Panc1 (cell line): ENCODE results near the gene TEX22. TPM values are rescaled to one million over a fixed set of nuclear protein-coding genes. Genes with fewer than 3 reads are reported as not detected.

Source experiments
- ATAC-seq: fragments of 200-7000 bp; cut with Tn5 transposase; 2 replicates; pipeline ENCODE4 v1.9.1; 2020; ENCODE audit warnings: mild to moderate bottlenecking, moderate library complexity
- BruUV-seq: library from RNA; stranded (reverse); fragments of 400-500 nt; replicated peaks from 2 replicates; lab custom pipeline; 2021; lab: Mats Ljungman, UMichigan
- CTCF ChIA-PET: fragments of 300-600 bp; sonication (Branson Sonifier 250); formaldehyde crosslinking; loops from one replicate; lab custom pipeline; 2022; ENCODE audit warnings: antibody characterized with exemption; lab: Charles Lee
- POLR2A ChIA-PET: fragments of 300-600 bp; sonication (Branson Sonifier 250); formaldehyde crosslinking; loops from one replicate; lab custom pipeline; 2022; ENCODE audit warnings: antibody characterized with exemption; lab: Charles Lee
- DNase-seq: peaks from one replicate; pipeline ENCODE4 v3.0.0-alpha.2; 2010; ENCODE audit warnings: low read depth, low spot score
- H3K27ac ChIP-seq: 2 replicates; pipeline ENCODE4 v1.5.1; 2011; ENCODE audit warnings: mild to moderate bottlenecking, low read length, inconsistent platforms
- H3K27me3 ChIP-seq: fragments of 200-500 bp; sonication (Bioruptor generic); 2 replicates; pipeline ENCODE4 v1.6.0; 2014; ENCODE audit warnings: low read length, inconsistent platforms; ENCODE audit not compliant: control insufficient read depth, insufficient read depth
- H3K36me3 ChIP-seq: fragments of 200-500 bp; sonication (Bioruptor generic); 2 replicates; pipeline ENCODE4 v1.5.1; 2014; ENCODE audit warnings: inconsistent platforms, mild to moderate bottlenecking, low read length, moderate library complexity; ENCODE audit not compliant: control insufficient read depth, insufficient read depth
- H3K4me1 ChIP-seq: 2 replicates; pipeline ENCODE4 v1.5.1; 2011; ENCODE audit warnings: inconsistent platforms, mild to moderate bottlenecking, low read length, moderate library complexity; ENCODE audit not compliant: control insufficient read depth, insufficient read depth
- H3K4me3 ChIP-seq, 2 experiments: 2 replicates each; pipeline ENCODE4 v1.5.1; 2011 to 2012; ENCODE audit warnings: low read depth in 2 of 2, low read length in 2 of 2, mild to moderate bottlenecking in 2 of 2, inconsistent platforms in 1 of 2, moderate library complexity in 1 of 2
- H3K9me3 ChIP-seq: fragments of 200-500 bp; sonication (Bioruptor generic); 2 replicates; pipeline ENCODE4 v1.5.1; 2014; ENCODE audit warnings: low read depth, mild to moderate bottlenecking, inconsistent platforms, low read length, moderate library complexity; ENCODE audit not compliant: control insufficient read depth, insufficient read depth
- POLR2AphosphoS5 ChIP-seq: IDR thresholded peaks from 2 replicates; pipeline ENCODE4 v1.6.1; 2012; ENCODE audit warnings: mild to moderate bottlenecking, low read depth, low read length, moderate library complexity
- SIN3A ChIP-seq: IDR thresholded peaks from 2 replicates; pipeline ENCODE4 v1.6.1; 2012; ENCODE audit warnings: low read depth, mild to moderate bottlenecking, low read length, moderate library complexity, borderline replicate concordance; ENCODE audit not compliant: insufficient read depth
- TCF7L2 ChIP-seq: IDR thresholded peaks from 2 replicates; pipeline ENCODE4 v1.6.1; 2011; ENCODE audit warnings: mild to moderate bottlenecking, low read depth, low read length, inconsistent platforms
- in situ Hi-C: cut with HindIII; loops from 2 replicates; pipeline ENCODE4 v1.10.0; 2016; ENCODE audit warnings: low sequenced_read_pairs, low pct_unique_long_range_greater_than_20kb
- intact Hi-C: fragments of 100-400 bp; cut with micrococcal nuclease; formaldehyde crosslinking; loops from one replicate; pipeline ENCODE4 v1.10.0; 2022; ENCODE audit not compliant: unreplicated experiment
- total RNA-seq: library from RNA; stranded (reverse); gene quantifications from one replicate; pipeline ENCODE4 v1.2.1, GENCODE V29; 2021; ENCODE audit not compliant: unreplicated experiment
- TF ChIP-seq, protein P1 (sequence below), 2 experiments: IDR thresholded peaks; 2 replicates each; pipeline ENCODE4 v1.6.1; 2011 to 2012; ENCODE audit warnings: low read depth in 2 of 2, control low read depth in 1 of 2, low read length in 1 of 2, mild to moderate bottlenecking in 1 of 2, moderate library complexity in 1 of 2; ENCODE audit not compliant: insufficient read depth in 1 of 2
- TF ChIP-seq, protein P2 (sequence below): fragments of 450-650 bp; IDR thresholded peaks from 2 replicates; pipeline ENCODE4 v1.5.1; 2017; ENCODE audit warnings: mild to moderate bottlenecking

TEX22 gene
- total RNA-seq, 1 experiment from 2014 or later, result 2.9 TPM

DNA sequence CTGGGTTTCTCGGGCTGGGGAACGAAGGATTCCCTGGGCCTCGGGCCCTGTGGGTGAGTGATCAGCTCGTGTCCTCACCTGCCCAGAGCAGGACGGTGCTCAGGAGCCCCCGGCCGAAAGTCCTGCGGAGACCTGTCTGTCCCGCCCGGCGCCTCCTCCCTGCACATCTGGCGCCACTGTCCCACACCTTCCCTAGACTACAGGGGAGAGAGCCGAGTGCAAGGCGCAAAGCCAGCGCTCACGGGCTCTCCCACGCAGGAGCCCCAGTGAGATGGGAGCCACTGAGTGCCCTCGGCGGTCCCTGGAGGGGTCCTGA, 13.1 kb upstream of the TEX22 start:
- ChIA-PET POLR2A (no interaction called here), CTCF (no interaction called here)
- Histone ChIP-seq H3K9me3 (no peaks in the 10 kb centered on the region), H3K27me3 (no peaks in the 10 kb centered on the region), H3K36me3 (no peaks in the 10 kb centered on the region), H3K27ac (no peak overlapping the region), H3K4me1 (no peaks in the 10 kb centered on the region), H3K4me3 (no peak overlapping the region)
- intact Hi-C loops (no loop called here), in situ Hi-C loops (no loop called here)
- no TSS peak for BruUV-seq
- no peak for TF ChIP-seq SIN3A
- DNase-seq (no peak), ATAC-seq (no peak)

DNA sequence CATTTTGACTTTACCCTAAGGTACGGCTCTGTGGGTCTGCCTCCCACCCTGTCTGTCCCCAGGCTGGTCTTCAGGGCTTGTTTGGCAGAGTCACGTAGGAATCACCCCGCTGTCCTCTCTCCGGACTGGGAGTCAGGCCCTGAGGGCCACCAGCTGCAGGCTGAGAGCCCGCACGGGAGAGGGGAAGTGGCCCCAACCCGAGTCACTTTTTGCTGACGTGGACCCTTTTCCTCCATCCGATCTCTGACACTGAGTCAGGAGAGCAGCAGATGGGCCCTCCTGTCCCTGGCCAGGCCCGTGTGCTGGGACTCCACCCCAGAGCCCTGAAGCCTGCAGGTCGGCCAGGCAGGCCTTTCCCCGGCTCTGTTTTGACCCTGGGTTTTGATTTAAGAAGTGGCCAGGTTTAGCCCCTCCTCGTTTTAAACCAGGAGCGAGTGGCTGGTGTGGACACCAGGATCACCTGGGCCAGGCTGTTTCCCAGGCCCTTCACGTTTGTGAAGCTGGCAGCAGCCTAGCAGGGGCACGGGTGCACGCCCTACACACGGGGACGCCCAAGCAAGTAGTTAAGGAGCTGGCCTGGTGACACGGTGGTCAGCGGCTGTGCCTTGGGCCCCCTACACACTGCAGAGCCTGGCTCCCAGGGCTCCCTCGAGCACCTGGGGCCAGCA, 12.5 kb upstream of the TEX22 start:
- TF ChIP-seq POLR2AphosphoS5, result no peak
- no peak for TF ChIP-seq TCF7L2
- TF ChIP-seq, protein P1, sequence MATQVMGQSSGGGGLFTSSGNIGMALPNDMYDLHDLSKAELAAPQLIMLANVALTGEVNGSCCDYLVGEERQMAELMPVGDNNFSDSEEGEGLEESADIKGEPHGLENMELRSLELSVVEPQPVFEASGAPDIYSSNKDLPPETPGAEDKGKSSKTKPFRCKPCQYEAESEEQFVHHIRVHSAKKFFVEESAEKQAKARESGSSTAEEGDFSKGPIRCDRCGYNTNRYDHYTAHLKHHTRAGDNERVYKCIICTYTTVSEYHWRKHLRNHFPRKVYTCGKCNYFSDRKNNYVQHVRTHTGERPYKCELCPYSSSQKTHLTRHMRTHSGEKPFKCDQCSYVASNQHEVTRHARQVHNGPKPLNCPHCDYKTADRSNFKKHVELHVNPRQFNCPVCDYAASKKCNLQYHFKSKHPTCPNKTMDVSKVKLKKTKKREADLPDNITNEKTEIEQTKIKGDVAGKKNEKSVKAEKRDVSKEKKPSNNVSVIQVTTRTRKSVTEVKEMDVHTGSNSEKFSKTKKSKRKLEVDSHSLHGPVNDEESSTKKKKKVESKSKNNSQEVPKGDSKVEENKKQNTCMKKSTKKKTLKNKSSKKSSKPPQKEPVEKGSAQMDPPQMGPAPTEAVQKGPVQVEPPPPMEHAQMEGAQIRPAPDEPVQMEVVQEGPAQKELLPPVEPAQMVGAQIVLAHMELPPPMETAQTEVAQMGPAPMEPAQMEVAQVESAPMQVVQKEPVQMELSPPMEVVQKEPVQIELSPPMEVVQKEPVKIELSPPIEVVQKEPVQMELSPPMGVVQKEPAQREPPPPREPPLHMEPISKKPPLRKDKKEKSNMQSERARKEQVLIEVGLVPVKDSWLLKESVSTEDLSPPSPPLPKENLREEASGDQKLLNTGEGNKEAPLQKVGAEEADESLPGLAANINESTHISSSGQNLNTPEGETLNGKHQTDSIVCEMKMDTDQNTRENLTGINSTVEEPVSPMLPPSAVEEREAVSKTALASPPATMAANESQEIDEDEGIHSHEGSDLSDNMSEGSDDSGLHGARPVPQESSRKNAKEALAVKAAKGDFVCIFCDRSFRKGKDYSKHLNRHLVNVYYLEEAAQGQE (IDR thresholded peaks at IDR 0.05; ENCODE audit: insufficient read depth in 1 of 2, low read depth in 2 of 2, low read length in 1 of 2), result no peak
- TF ChIP-seq, protein P2, sequence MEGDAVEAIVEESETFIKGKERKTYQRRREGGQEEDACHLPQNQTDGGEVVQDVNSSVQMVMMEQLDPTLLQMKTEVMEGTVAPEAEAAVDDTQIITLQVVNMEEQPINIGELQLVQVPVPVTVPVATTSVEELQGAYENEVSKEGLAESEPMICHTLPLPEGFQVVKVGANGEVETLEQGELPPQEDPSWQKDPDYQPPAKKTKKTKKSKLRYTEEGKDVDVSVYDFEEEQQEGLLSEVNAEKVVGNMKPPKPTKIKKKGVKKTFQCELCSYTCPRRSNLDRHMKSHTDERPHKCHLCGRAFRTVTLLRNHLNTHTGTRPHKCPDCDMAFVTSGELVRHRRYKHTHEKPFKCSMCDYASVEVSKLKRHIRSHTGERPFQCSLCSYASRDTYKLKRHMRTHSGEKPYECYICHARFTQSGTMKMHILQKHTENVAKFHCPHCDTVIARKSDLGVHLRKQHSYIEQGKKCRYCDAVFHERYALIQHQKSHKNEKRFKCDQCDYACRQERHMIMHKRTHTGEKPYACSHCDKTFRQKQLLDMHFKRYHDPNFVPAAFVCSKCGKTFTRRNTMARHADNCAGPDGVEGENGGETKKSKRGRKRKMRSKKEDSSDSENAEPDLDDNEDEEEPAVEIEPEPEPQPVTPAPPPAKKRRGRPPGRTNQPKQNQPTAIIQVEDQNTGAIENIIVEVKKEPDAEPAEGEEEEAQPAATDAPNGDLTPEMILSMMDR, result no peak
- TF ChIP-seq SIN3A, result no peak
- ATAC-seq, result no peak

DNA sequence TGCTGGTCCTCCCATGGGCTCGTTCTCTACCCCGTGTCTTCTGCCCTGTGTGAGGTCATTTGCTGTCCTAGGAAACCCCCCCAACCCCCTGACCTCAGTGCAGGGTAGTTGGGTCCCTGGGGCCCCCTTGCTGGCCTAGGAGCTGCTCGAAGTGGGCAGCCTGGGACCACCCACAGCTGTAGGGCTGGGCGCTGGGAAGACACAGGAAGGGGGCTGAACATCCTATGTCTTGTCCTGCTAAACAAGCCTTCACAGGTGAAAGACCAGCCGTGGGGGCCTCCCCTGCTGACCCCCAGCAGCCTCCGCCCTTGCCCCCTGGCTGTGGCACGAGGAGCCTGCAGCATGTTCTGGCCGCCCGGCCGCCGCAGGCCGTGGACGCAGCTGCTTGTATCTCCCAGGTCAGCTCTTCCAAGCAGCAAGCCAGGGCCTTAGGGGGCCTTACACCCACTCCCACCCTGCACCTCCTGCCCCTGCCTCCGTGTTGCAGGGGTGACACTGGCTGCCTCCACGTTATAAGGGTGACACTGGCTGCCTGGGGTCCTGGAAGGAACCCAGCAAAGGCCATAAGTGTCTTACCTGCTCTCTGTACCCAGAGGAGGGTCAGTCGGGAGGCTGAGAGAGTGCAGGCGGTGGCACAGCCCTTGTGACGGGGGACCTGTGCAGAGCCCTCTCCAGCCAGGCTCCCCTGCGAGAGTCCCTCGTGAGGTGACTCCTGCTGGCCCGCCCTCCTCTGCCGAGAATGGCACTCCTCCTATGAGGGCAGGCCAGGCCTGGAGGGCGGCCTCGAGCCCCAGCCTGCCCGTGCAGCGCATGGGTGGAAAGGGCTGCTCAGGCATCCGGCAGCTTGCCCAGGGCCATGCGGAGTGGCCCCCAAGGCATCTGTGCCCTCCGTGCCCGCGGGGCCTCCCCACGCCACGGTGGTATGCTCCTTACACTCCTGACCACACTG, 11.5 kb upstream of the TEX22 start:
- Histone ChIP-seq H3K4me3 (no peak overlapping the region), H3K9me3 (no peaks in the 10 kb centered on the region), H3K27ac (no peak overlapping the region), H3K36me3 (no peaks in the 10 kb centered on the region), H3K4me1 (no peaks in the 10 kb centered on the region), H3K27me3 (no peaks in the 10 kb centered on the region)
- intact Hi-C loops, result no loop called here
- BruUV-seq, result no TSS peak
- ATAC-seq, result no peak
- ChIA-PET POLR2A (no interaction called here), CTCF (no interaction called here)
- in situ Hi-C loops, result no loop called here
- TF ChIP-seq, protein P1 (IDR thresholded peaks at IDR 0.05; ENCODE audit: insufficient read depth in 1 of 2, low read depth in 2 of 2, low read length in 1 of 2), result no peak
- TF ChIP-seq SIN3A, result no peak
- TF ChIP-seq TCF7L2, result no peak
- no peak for TF ChIP-seq POLR2AphosphoS5
- TF ChIP-seq, protein P2, result no peak
- no peak for DNase-seq

More for the DNA sequence above, 12.5 kb upstream of the TEX22 start:
- H3K4me1 ChIP-seq, result no peaks in the 10 kb centered on the region
- H3K9me3 ChIP-seq, result no peaks in the 10 kb centered on the region
- intact Hi-C loops, result no loop called here
- no peak overlapping the region for H3K27ac ChIP-seq
- ChIA-PET POLR2A (no interaction called here), CTCF (no interaction called here)
- DNase-seq, result no peak
- BruUV-seq, result no TSS peak
- in situ Hi-C loops, result no loop called here
- H3K27me3 ChIP-seq, result no peaks in the 10 kb centered on the region
- H3K4me3 ChIP-seq, result no peak overlapping the region
- no peaks in the 10 kb centered on the region for H3K36me3 ChIP-seq
